ENCODE measurements around the gene MGAT2.

DNA sequence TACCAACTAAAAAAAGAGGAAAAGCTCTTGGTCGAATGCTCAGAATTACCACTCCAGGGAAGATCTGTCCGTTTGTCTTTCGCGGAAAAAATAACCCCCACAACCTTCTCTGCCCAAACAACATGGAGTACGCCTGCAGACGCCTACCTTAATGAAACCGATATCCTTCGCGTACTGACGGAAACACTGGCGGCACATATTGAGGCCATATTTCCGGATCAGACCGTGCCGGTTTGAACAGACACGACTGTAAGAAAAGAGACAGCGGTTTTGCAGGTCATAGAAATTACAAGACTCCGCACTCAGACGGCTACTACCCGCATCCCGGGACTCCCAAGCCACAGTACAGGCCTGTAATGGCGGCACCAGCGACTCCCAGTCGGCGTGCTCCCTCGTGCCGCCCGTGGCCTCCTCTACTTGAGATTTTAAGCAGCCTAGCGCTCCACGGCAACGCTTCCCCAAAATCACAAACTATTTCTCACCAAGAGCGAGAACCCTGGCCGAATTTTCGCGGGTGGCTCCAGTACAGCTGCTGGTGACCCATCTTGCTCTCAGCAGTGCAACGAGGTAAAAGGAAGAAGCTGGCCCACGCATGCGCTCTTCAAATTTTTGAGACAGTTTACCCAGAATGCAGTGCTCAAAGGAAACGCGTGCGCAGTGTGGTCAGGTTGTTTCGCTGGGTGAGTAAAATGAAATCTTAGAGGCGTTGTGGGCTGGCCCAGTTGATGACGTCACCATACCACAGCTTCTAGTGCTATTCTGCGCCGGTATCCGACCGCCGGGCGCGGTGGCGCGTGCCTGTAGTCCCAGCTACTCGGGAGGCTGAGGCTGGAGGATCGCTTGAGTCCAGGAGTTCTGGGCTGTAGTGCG lies 34.6 kb upstream of the MGAT2 start, which contains the start of gene RPS29:
- TF ChIP-seq, protein P1, sequence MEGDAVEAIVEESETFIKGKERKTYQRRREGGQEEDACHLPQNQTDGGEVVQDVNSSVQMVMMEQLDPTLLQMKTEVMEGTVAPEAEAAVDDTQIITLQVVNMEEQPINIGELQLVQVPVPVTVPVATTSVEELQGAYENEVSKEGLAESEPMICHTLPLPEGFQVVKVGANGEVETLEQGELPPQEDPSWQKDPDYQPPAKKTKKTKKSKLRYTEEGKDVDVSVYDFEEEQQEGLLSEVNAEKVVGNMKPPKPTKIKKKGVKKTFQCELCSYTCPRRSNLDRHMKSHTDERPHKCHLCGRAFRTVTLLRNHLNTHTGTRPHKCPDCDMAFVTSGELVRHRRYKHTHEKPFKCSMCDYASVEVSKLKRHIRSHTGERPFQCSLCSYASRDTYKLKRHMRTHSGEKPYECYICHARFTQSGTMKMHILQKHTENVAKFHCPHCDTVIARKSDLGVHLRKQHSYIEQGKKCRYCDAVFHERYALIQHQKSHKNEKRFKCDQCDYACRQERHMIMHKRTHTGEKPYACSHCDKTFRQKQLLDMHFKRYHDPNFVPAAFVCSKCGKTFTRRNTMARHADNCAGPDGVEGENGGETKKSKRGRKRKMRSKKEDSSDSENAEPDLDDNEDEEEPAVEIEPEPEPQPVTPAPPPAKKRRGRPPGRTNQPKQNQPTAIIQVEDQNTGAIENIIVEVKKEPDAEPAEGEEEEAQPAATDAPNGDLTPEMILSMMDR (IDR thresholded peaks at IDR 0.05; ENCODE audit: poor library complexity): no peak
- no peak for TF ChIP-seq EZH2 (IDR thresholded peaks at IDR 0.05; ENCODE audit: borderline replicate concordance)

All from hepatocyte (in vitro differentiated cells).